GM19397 (cell line): ENCODE results near the gene CABP7.

Experiments used
- ATAC-seq: cut with Tn5 transposase; IDR thresholded peaks from one replicate; pipeline ENCODE4 v1.9.1; 2021; ENCODE audit warnings: mild to moderate bottlenecking, moderate library complexity; ENCODE audit not compliant: unreplicated experiment

Gene CABP7

DNA sequence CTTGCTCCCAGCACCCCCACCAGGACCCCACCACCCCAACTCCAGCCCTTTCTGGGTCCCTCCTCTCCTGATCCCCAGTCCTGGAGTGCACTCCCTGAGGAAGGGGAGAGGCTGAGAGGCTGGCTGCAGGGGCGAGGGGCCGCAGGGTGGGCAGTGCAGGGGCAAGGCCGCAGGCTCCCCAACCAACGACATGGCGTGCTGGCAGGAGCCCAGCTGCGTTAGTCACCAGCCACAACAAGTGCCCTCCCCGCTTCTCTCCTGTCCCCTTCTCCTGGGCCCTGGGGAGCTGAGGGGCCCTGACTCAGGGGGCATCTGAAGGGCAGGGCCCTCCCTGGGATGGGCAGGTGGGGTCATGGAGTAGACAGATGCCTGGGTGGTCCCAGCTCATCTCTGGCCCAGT is 2.3 kb downstream of the CABP7 start:
- no peak for ATAC-seq

DNA sequence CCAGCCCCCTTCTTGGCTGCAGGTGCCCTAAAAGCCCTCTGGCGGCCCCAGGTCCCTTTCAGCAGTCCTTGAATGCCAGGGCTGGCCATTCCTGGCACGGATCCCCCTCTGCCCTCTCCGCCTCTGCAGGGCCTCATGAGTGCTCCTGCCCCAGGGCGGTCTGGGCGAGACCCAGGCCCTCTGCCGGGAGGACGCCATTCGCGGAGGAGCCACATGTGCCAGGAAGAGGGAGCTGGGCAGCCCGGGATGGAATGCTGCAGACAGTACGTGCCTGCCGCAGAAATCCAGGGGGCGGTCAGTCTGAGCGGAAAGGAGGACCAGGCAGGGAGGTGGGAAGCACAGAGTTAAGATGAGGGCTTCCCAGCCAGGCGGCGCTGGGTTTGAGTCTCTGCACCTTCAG is 2.8 kb downstream of the CABP7 start:
- no peak for ATAC-seq

DNA sequence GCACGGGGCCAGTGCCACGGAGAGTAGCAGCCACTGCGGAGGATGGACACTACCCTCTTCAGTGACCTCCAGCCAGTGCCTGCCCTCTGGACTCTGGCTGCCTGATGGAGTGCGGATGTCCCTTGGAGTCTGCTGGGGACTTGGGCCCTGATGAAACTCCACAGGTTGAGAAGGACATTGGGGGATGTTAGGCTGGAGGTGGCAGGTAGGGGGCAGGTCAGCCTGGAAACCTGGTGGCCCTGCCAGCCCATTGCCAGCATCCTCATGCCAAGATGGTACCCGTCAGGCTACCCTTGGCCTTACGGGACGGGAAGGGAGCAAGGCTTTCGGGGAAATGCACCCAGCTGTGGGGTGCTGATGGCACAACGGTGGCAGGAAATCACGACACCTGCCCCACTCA is 4.0 kb downstream of the CABP7 start:
- no peak for ATAC-seq

DNA sequence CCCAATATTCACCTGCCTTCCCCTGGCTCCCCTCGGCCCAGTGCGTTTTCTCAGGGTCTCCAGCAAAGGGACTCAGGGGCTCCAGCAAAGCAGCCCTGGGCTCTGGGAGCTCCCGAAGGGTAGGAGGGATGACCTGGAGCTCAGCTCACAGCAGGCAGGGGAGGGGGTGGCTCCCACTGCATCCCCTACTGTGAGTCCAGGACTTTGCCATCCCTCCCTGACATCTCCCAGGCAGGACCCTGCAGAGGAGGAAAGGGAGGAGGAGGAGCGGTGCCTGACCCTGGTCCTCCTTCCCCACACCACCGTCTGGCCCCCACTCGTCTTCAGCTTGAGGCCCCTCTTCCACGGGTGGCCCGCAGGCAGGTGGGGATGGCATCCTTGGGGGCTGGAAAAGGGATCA is 5.0 kb downstream of the CABP7 start:
- no peak for ATAC-seq

DNA sequence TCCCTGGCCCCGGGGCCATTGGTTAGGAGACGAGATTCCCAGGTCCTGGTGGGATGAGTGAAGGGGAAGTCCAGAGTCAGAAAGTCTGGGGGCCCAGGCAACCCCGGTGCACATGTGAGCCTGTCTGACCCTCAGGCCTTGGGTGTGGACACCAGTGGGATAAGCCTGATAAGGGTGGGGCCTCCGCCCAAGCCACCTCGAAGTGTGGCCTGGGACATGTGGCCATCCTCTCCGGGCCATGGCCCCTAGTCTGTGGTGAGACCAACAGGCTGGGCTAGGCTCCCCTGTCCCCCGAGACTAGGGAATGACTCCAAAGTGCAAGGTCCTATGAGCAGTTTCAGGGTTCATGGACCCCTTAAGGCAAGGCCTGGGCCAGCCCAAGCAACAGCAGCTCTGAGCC is 6.3 kb downstream of the CABP7 start:
- no peak for ATAC-seq

DNA sequence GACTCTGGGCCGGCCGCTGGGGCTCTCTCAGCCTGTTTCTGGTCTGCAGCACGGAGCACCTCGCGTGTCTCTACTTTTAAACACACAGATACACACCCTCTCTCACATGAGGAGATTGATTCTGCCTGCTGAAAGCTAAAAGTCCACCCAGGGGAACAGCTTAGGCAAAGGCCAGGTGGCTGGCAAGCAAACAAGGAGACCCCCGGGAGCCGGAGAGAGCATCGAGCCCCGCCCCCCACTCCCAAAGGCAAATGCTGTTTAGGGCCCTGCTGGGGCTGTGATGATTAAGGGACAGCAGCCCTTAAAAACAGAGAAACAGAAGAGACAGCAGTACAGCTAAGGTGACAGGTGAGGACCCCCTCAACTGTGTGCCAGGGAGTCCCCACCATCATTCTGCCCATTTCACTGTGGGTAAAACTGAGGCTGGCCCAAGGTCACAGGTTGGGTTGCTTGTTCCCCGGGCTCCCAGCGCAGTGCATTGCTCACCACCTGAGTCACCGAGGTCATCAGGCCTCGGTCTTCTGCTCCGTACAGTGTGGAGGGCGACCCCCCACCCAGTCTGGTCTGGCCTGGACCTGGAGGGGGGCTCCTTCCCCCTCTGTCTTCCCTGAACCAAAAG is 6.8 kb downstream of the CABP7 start:
- ATAC-seq: no peak

DNA sequence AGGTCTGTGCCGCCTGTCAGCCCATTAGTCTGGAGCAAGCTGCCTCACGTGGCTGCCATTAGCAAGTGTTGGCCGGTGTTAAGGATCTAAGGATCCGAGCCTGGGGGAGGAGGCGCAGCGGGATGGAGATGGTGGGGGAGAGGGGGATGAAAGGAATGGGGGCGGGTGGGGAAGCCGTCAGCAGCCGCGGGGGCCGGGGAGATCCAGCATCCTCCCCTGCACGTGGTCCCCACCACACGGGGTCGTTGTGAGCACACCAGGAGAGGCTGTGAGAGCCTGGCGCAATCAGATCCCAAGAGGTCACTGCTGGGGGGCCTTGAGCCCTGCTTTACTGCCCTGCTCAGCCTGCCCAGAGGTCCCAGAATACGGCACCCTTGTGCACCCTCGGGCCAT is 7.3 kb downstream of the CABP7 start:
- ATAC-seq: no peak

DNA sequence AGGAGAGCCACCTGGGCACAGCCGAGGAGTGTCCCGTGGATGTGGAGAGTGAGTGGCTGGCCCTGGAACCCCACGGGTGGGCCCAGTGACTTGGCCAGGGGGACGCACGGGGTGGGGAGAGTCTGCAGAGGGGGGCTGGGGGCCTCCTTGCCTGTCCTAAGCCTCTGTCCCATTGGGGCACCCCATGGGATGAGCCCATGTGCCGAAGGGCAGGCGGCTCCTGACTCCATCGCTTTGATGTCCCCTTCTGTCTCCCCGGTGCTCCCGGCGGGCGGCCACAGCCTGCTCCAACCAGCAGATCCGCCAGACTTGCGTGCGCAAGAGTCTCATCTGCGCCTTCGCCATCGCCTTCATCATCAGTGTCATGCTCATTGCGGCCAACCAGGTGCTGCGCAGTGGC is 9.4 kb downstream of the CABP7 start:
- ATAC-seq: no peak

DNA sequence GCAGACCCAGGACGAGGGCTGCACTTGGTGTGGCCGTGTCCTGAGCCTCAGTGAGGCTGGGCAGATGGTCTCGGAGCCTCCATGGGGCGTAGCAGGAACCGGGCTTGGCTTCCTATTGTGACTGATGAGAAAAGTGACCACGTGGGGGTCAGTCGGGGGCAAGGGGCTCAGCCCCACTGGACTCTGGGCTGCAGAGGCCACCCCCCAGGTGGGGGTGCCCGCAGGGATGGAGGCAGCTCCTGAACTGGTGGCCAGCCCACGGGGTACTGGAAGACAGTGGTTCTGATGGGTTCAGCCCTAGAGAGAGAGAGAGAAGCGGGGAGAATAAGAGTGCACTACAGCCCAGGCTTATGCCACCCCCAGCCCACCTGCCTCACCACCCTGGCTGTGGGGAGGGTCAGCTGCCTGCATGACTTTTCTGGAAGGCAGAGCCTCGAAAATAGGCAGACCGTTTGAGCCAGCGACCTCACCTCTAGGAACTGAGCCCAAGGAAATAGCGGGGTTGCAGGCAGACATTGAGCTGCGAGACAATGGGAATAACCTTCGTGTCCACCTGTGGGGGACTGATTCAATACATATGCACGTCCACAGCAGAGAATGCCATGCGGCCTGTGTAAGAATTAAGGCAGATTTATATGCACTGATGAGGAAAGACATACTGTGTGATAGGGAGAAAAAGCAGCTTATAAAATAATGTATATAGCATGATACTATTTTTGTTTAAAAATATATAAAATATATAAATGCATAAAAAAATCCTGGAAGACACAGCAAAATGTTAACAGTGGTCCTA is 11.5 kb downstream of the CABP7 start:
- ATAC-seq: no peak

DNA sequence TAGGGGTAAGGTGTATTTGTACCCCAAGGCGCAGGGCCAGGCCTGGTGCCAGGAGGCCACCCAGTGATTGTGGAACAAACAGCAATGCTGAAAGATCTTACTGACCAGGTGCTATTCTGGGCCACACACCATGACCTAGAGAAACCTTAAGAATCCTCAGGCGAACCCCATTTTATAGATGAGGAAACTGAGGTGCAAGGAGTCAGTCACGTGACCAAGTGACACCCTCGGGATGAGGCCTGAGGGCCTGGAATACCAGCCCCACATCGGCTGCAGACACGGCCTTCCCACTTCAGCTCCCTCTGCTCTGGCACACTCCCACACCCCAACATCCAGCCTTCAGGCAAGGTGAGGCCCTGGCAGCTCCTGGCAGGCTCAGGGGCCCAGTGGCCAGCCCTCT is 13.1 kb downstream of the CABP7 start:
- no peak for ATAC-seq

DNA sequence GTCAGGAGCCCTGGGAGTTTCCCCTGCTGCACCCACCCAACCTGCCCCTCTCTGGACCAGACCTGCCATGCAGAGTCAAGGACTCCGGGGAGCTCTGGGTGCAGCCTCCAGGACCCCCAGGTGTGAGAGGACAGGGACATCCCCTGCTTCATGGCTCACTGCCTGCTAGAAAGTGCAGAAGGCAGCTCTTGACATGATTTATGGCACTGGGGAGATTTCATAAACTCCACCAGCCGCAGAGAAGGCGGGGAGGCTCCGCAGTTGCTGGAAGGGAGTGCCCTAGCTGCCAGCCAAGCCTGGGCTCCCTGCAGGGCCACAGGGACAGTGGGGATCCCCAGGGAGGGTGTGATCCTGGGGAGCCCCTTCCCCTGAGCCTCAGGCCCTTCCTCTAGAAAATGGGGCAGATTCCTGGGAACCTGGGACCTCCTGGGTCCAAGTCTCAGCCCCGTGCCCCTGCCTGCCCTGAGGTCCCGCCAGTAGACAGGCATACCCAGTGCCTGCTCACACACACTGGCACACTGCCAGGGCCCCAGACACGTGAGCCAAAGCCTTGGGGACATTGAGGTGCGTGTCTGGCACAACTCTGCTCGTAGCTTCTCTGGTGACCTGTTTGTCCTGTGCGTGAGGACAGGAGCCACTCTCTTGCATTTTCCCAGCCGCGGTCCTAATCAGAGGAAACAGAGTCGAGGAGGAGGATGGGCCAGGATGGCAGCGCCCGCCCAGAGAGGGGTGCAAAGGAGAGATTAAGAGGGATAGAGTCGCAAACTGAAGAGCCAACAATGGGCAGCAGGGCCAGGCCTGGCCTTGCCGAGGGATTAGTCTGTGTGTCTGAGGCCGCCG is 13.8 kb downstream of the CABP7 start:
- ATAC-seq: no peak

DNA sequence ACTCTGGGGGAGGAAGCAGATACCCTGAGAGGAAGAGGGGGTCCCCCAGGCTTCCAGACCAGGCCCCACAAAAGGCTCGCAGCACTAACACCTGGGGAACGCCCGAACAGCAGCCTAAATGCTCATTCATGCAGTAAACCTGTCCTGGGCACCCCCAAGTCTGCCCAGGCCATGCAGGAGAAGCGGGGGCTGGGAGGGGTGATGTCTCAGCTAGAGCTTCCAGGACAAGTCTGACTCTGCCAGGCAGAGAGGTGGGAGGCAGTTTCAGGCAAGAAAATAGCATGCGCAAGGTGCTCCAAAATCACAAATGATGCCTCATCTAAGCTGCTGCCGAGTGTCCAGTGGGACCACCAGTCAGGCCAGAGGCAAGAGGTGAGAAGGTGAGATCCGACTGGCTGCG is 14.6 kb downstream of the CABP7 start:
- ATAC-seq: no peak

DNA sequence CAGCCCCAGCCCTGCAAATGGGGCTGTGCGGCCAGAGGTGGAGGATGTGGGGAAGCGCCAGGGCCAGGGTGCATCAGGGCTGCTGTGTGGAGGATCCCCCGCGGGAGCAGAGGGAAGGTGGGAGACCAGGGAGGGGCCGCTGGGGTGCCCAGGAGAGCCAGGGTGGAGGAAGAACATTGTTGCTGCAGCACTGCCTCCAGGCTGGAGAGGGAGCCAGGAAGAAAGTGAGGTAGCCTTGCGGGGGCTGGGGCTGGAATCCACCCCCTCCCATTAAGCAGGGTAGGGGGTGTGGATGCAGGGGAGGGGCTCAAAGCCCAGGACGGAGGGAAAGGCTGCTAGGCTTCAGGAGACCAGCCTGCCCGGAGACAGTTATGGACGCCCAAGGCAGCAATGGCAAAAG is 15.0 kb downstream of the CABP7 start:
- ATAC-seq: no peak

DNA sequence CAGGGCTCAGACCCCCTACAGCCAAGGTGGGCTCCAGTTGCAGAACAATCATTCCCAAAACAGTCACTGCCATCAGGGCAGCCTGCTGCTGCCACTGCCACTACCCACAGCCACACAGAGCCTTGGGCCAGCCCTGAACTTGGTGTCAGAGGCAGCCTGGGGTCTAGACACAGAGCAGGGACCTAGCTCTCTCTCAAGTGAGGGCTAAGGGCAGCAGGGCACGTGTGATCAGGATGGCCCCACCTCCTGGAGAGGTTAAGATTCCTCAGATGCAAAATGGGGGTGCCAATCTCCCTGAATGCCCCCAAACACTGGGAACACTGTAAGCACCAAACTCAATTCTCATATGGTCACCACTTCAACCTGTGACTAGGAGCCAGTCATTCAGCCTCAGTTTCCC is 15.6 kb downstream of the CABP7 start:
- ATAC-seq: no peak

DNA sequence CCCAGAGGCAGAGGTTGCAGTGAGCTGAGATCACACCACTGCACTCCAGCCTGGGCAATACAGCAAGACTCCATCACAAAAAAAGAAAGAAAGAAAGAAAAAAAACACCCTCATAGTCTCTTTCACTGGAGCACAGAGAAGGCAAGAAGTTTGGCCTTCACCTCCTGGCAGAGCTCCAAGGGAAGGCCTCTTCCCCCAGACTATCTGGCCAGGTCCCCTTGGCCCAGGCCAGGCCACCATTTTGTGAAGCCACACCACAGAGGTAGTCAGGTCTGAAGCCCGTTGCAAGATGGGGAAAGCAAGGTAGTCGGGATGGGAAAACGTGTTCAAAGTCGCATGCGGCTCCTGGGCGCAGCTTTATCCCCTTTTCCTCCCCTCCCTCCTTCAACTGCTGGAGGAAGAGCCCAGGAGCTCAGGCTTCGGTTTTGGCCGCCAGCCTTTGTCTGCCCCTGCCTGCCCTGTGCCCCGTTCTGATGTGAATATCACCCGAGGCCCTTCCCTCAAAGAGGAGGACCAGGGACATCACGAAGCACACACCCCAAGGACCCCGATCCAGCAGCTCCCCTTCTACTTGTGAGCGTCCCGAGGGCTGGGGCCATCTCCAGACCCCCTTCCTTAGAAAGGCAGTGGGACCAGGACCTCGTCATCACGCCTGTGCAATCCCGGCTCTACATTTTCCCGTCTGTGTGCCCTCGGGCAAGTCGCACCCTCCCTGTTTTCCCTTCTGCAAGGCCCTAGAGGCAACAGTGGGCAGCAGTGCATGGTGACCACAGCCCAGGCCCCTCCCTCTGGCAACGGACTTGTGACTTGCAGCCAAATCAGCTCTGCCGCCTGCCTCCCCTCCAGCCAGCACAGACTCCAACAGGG is 17.7 kb downstream of the CABP7 start:
- ATAC-seq: no peak

DNA sequence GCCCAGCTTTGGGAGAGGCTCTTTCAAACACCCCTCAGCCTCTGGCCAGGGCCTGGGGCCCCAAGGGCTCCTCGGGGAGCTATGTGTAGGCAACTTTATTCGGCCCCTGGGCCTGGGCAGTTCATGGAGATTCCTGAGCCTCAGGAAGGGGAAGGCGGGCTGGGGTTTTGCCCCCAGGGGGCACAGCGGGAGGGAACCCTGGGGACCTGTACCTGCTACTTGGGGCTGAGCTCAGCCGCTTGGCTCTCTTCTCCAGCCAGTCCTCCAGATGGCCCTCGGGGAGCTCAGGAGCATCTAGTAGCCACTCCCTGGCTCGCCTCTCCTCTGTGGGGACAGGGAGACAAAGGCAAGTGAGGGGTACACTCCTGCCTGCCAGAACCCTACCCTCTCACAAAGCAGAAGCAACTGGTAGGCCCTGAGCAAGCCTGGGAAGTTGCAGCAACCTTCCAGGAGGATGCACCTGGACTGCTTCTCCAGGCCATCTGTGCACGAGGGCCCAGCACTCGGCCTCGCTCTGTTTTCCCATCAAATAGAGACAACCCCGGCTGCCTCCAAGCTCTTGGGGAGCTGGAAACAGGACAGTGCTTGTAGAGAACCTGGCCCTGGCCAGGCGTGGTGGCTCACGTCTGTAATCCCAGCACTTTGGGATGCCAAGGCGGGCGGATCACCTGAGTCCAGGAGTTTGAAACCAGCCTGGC is 18.5 kb downstream of the CABP7 start:
- ATAC-seq: no peak

DNA sequence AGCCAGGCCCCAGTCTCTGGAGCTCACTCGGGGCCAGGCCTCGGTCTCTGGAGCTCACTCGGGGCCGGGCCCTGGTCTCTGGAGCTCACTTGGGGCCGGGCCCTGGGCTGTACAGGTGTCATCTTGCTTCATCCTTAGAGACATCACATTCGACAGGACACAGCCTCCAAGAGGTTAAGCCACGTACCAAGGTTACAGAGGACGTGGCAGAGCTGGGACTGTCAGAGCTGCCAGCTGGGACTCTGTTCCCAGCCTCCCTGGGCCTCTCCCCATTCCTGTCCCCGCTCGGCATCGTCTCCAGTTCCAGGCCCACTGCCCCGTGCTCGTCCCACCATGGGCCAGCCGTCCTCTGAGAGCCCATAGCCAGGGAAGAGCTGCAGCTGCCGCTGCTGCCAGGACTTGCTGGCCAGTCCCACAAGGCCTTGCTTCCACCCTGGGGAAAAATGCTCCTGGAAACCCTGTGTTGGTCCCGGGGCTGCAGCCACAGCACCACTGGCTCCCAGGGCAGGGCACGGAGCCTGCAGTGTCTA is 19.6 kb downstream of the CABP7 start:
- ATAC-seq: no peak

DNA sequence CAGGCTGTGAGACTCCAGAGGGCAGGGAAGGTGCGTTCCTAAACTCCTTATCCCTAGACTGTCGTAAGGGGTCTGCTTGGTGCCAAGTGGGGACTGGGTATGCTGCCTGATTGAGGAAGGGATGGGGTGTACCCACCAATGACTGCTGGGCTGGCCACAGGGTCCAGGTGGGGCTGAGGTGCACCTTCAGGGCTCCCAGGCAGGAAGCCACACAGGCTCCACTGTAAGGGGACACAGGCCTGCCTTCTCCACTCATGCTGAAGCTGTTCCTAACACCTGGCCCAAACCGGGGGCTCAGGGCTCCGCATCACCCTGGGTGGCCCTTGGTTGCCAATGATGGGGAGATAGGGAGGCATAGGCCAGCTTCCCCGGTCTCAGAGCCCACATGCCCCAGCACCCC is 20.4 kb downstream of the CABP7 start:
- ATAC-seq: no peak

DNA sequence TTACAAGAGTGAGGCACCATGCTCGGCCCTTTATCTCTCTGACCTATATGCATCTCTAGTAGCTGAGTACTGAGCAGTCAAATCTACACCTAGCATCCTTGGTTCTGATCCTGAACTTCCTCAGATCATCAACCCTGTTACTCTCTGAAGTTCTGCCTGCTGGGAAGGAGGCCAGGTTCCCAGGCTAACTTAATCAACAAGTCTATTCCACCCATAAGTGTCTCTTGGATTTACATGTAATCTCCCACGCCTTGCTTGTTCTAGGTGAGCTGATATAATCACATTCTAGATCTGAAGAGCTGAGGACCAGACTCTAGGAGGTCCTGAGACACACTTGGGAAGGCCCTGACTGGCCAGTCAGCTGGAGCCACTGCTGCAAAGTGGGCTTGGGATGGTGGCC is 22.1 kb downstream of the CABP7 start:
- no peak for ATAC-seq

DNA sequence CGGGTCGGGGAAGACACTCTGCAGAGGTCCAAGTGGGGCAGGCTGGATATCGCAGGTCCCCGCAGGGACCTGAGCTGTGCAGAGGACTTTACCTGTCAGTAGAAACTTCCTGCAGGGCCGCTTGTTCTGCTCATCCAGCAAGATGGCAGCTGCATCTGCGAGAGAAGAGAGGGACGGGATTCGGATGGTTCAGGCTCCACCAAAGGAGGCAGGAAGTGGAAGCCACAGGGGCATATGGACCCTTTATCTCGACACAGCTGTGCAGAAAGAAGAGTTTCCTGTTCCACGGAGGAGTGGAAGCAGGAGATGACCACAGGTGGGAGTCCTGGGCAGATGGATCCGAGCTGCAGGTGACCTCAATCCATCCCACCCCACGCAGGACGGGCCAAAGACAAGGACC is 22.5 kb downstream of the CABP7 start:
- ATAC-seq: no peak
